K562 (cell line): ENCODE data around the gene PRPF8. TPM values are rescaled to one million over a fixed set of nuclear protein-coding genes. Genes with fewer than 3 reads are reported as not detected.

Source experiments
- ATF1 ChIP-seq, 2 experiments: fragments of 450-650 bp in 1 of 2; IDR thresholded peaks; 2 replicates each; pipeline ENCODE4 v1.6.1; 2016; ENCODE audit warnings: missing compliant biosample characterization in 1 of 2, missing genetic modification characterization in 1 of 2
- BACH1 ChIP-seq: fragments of 200-800 bp; sonication (Bioruptor generic); IDR thresholded peaks from 2 replicates; pipeline ENCODE4 v1.6.1; 2016; ENCODE audit warnings: missing genetic modification characterization, missing compliant biosample characterization
- HNRNPUL1 ChIP-seq: fragments of 200-400 bp; formaldehyde crosslinking; IDR thresholded peaks from 2 replicates; pipeline ENCODE4 v1.6.1; 2017; ENCODE audit warnings: low read length
- JUNB ChIP-seq: fragments of 450-650 bp; formaldehyde crosslinking; conservative IDR thresholded peaks from 2 replicates; pipeline ENCODE4 v1.4.0; 2020; ENCODE audit warnings: mild to moderate bottlenecking
- L3MBTL2 ChIP-seq: fragments of 450-650 bp; IDR thresholded peaks from 2 replicates; pipeline ENCODE4 v1.6.1; 2016; ENCODE audit warnings: mild to moderate bottlenecking, moderate library complexity
- MAFF ChIP-seq: IDR thresholded peaks from 2 replicates; pipeline ENCODE4 v1.6.1; 2012; ENCODE audit warnings: low read length, improper control_type of control experiment
- NFATC3 ChIP-seq: fragments of 450-650 bp; IDR thresholded peaks from 2 replicates; pipeline ENCODE4 v1.6.1; 2017; ENCODE audit warnings: mild to moderate bottlenecking
- PHTF2 ChIP-seq: fragments of 250-450 bp; sonication (Bioruptor Pico); IDR thresholded peaks from 2 replicates; pipeline ENCODE4 v1.5.0; 2021; ENCODE audit warnings: mild to moderate bottlenecking
- RBFOX2 ChIP-seq: fragments of 200-400 bp; formaldehyde crosslinking; IDR thresholded peaks from 2 replicates; pipeline ENCODE4 v1.6.1; 2017; ENCODE audit warnings: low read depth, mild to moderate bottlenecking, low read length, moderate library complexity
- RBM39 ChIP-seq: fragments of 200-400 bp; formaldehyde crosslinking; optimal IDR thresholded peaks from 2 replicates; pipeline ENCODE3; 2018; ENCODE audit warnings: low read depth, low read length
- TBP ChIP-seq: optimal IDR thresholded peaks from 2 replicates; pipeline ENCODE3; 2011; ENCODE audit warnings: low read depth, low read length, improper control_type of control experiment
- TCF3 ChIP-seq: sonication (generic); formaldehyde crosslinking; IDR thresholded peaks from 2 replicates; pipeline ENCODE4 v1.4.0; 2020; ENCODE audit warnings: mild to moderate bottlenecking, missing genetic modification reagents
- TOE1 ChIP-seq, 2 experiments: fragments of 450-650 bp in 1 of 2; sonication (generic) in 1 of 2; formaldehyde crosslinking in 1 of 2; IDR thresholded peaks; 2 replicates each; pipeline versions ENCODE4 v1.7.1 to v1.8.0; 2016 to 2022; ENCODE audit warnings: borderline replicate concordance in 2 of 2, mild to moderate bottlenecking in 2 of 2, antibody characterized with exemption in 1 of 2, inconsistent platforms in 1 of 2, low read depth in 1 of 2, missing genetic modification reagents in 1 of 2, moderate library complexity in 1 of 2
- YBX1 ChIP-seq: fragments of 450-650 bp; IDR thresholded peaks from 2 replicates; pipeline ENCODE4 v1.7.1; 2016; ENCODE audit warnings: mild to moderate bottlenecking
- ZNF165 ChIP-seq: fragments of 250-450 bp; sonication (Bioruptor Pico); IDR thresholded peaks from 2 replicates; pipeline ENCODE4 v1.4.0; 2020; ENCODE audit warnings: borderline replicate concordance
- ZNF24 ChIP-seq: fragments of 450-650 bp; IDR thresholded peaks from 2 replicates; pipeline ENCODE4 v1.6.1; 2016
- ZNF408 ChIP-seq: fragments of 250-450 bp; sonication (Bioruptor Pico); IDR thresholded peaks from 2 replicates; pipeline ENCODE4 v1.4.0; 2020; ENCODE audit warnings: low read depth, mild to moderate bottlenecking, moderate library complexity
- polyA plus RNA-seq, 8 experiments: library from polyadenylated mRNA; depleted of rRNA in 4 of 8; stranded (reverse) in 5 of 8; unstranded in 3 of 8; fragments of >200 nt; fragmentation: Nextera tagmentation in 2 of 8; fragmentation: Illumina TruSeq in 1 of 8; extraction: Ambion mirVana in 2 of 8; extraction: Trizol in 1 of 8; gene quantifications; 2 replicates each; pipeline versions ENCODE4 v1.2.1 to v1.2.3, GENCODE V29; 2011 to 2014; ENCODE audit warnings: inconsistent platforms in 1 of 8, missing spikeins in 1 of 8
- total RNA-seq, 7 experiments: library from RNA; depleted of rRNA in 6 of 7; stranded (reverse); fragments of >200 nt in 6 of 7; fragmentation: Illumina TruSeq in 2 of 7; extraction: Trizol in 2 of 7; gene quantifications; 2 replicates each; pipeline versions ENCODE4 v1.2.1 to v1.2.3, GENCODE V29; 2011 to 2021; ENCODE audit warnings: low replicate concordance in 1 of 7
- TF ChIP-seq, protein P1 (sequence below): fragments of 450-650 bp; formaldehyde crosslinking; IDR thresholded peaks from 2 replicates; pipeline ENCODE4 v1.4.0; 2020; ENCODE audit warnings: mild to moderate bottlenecking, mixed read lengths
- TF ChIP-seq, protein P2 (sequence below): fragments of 450-650 bp; formaldehyde crosslinking; IDR thresholded peaks from 2 replicates; pipeline ENCODE4 v1.4.0; 2020; ENCODE audit warnings: mild to moderate bottlenecking, moderate library complexity
- TF ChIP-seq, protein P3 (sequence below): sonication (generic); formaldehyde crosslinking; IDR thresholded peaks from 2 replicates; pipeline ENCODE4 v1.8.0; 2023; ENCODE audit warnings: missing genetic modification reagents, mild to moderate bottlenecking, borderline replicate concordance

Gene PRPF8
- total and polyA plus RNA-seq, 9 of the 15 experiments (the other 6 are each of a cell fraction or from before 2014, with no cell fraction given) = 64.3 to 294 (median 85.9) TPM

DNA sequence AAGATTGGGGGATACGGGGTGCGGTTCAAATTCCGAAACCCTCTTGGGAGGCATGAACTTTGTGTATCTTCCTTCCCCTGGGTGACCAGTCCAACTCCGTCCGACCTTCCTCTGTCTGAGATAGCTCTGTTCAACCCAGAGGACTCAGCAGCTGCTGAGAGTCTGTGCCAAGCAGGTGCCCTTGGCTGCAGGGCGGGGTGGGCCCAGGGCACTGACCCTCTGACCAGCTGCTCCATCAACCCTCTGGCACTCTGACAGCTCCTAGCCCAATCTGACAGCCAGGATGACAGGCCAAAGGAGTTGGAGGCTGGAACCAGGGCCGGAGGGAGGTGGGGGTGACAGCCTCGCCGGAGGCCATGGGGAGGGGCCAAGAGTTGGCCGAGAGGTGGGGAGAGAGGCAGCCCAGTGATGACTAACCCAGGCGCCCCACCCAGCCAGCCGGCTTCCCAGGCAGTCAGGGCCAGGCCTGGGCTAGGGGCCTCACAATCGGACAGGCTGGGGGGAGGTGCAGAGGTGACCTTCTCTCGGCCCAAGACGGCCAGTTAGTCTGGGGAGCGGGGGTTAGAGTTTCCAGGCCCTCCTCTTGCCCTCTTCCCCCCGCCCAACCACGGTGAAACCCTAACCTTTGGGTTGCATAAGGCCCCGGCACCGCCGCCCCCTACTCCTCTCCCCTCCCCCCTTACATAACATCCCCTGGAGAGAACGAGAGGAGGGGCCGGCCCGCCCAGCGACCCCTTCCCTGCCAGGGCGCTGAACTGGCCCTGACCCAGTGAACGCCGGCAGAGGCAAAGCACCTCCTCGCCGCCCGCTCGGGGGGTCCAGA lies 30.5 kb upstream of the PRPF8 start (continued):
- peak; percentile 62 for TF ChIP-seq RBFOX2
- TF ChIP-seq ZNF408 (CRISPR knock-in tag) = no peak
- TF ChIP-seq, protein P1, sequence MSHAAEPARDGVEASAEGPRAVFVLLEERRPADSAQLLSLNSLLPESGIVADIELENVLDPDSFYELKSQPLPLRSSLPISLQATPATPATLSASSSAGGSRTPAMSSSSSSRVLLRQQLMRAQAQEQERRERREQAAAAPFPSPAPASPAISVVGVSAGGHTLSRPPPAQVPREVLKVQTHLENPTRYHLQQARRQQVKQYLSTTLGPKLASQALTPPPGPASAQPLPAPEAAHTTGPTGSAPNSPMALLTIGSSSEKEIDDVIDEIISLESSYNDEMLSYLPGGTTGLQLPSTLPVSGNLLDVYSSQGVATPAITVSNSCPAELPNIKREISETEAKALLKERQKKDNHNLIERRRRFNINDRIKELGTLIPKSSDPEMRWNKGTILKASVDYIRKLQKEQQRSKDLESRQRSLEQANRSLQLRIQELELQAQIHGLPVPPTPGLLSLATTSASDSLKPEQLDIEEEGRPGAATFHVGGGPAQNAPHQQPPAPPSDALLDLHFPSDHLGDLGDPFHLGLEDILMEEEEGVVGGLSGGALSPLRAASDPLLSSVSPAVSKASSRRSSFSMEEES (CRISPR knock-in tag) = no peak
- no peak for TF ChIP-seq PHTF2 (CRISPR knock-in tag)
- no peak for TF ChIP-seq YBX1
- no peak for TF ChIP-seq L3MBTL2
- TF ChIP-seq, protein P2, sequence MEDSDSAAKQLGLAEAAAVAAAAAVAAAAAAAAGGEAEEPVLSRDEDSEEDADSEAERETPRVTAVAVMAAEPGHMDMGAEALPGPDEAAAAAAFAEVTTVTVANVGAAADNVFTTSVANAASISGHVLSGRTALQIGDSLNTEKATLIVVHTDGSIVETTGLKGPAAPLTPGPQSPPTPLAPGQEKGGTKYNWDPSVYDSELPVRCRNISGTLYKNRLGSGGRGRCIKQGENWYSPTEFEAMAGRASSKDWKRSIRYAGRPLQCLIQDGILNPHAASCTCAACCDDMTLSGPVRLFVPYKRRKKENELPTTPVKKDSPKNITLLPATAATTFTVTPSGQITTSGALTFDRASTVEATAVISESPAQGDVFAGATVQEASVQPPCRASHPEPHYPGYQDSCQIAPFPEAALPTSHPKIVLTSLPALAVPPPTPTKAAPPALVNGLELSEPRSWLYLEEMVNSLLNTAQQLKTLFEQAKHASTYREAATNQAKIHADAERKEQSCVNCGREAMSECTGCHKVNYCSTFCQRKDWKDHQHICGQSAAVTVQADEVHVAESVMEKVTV (CRISPR knock-in tag) = no peak
- TF ChIP-seq TBP = no peak
- TF ChIP-seq TCF3 (CRISPR knock-in tag) = no peak
- TF ChIP-seq, protein P3, sequence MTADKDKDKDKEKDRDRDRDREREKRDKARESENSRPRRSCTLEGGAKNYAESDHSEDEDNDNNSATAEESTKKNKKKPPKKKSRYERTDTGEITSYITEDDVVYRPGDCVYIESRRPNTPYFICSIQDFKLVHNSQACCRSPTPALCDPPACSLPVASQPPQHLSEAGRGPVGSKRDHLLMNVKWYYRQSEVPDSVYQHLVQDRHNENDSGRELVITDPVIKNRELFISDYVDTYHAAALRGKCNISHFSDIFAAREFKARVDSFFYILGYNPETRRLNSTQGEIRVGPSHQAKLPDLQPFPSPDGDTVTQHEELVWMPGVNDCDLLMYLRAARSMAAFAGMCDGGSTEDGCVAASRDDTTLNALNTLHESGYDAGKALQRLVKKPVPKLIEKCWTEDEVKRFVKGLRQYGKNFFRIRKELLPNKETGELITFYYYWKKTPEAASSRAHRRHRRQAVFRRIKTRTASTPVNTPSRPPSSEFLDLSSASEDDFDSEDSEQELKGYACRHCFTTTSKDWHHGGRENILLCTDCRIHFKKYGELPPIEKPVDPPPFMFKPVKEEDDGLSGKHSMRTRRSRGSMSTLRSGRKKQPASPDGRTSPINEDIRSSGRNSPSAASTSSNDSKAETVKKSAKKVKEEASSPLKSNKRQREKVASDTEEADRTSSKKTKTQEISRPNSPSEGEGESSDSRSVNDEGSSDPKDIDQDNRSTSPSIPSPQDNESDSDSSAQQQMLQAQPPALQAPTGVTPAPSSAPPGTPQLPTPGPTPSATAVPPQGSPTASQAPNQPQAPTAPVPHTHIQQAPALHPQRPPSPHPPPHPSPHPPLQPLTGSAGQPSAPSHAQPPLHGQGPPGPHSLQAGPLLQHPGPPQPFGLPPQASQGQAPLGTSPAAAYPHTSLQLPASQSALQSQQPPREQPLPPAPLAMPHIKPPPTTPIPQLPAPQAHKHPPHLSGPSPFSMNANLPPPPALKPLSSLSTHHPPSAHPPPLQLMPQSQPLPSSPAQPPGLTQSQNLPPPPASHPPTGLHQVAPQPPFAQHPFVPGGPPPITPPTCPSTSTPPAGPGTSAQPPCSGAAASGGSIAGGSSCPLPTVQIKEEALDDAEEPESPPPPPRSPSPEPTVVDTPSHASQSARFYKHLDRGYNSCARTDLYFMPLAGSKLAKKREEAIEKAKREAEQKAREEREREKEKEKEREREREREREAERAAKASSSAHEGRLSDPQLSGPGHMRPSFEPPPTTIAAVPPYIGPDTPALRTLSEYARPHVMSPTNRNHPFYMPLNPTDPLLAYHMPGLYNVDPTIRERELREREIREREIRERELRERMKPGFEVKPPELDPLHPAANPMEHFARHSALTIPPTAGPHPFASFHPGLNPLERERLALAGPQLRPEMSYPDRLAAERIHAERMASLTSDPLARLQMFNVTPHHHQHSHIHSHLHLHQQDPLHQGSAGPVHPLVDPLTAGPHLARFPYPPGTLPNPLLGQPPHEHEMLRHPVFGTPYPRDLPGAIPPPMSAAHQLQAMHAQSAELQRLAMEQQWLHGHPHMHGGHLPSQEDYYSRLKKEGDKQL (CRISPR knock-in tag) = no peak
- no peak for TF ChIP-seq JUNB (CRISPR knock-in tag)
- no peak for TF ChIP-seq RBM39
- no peak for TF ChIP-seq NFATC3
- TF ChIP-seq MAFF = no peak
- TF ChIP-seq ATF1 (CRISPR knock-in tag; IDR thresholded peaks at IDR 0.05) = no peak
- TF ChIP-seq ATF1 (tag; IDR thresholded peaks at IDR 0.05) = peak; percentile 36; the same call in 1 of the 2 replicates
- no peak for TF ChIP-seq HNRNPUL1
- no peak for TF ChIP-seq BACH1 (tag)
- TF ChIP-seq TOE1 (IDR thresholded peaks at IDR 0.05; ENCODE audit: borderline replicate concordance) = 0 out of 2 replicates have a peak, but pooled peaks have one; percentile 13
- no peak for TF ChIP-seq TOE1 (CRISPR knock-in tag; IDR thresholded peaks at IDR 0.05; ENCODE audit: borderline replicate concordance, low read depth)
- TF ChIP-seq ZNF165 (CRISPR knock-in tag) = no peak
- TF ChIP-seq ZNF24 = no peak
